Caco-2 (cell line): ENCODE data around the gene DMAP1. TPM values are rescaled to one million over a fixed set of nuclear protein-coding genes. Genes with fewer than 3 reads are reported as not detected.

Source experiments
- BruUV-seq: library from RNA; stranded (reverse); fragments of 400-500 nt; replicated peaks from 2 replicates; lab custom pipeline; 2021; lab: Mats Ljungman, UMichigan
- CTCF ChIA-PET: fragments of 300-600 bp; sonication (Branson Sonifier 250); formaldehyde crosslinking; loops from one replicate; lab custom pipeline; 2022; ENCODE audit warnings: antibody characterized with exemption; lab: Charles Lee
- POLR2A ChIA-PET: fragments of 300-600 bp; sonication (Branson Sonifier 250); formaldehyde crosslinking; loops from one replicate; lab custom pipeline; 2022; ENCODE audit warnings: antibody characterized with exemption; lab: Charles Lee
- DNase-seq, 2 experiments: peaks; one replicate each; pipeline versions ENCODE4 v3.0.0 to v3.0.0-alpha.2; 2020 to 2022
- H3K27me3 ChIP-seq: replicated peaks from 2 replicates; pipeline ENCODE4 v1.6.0; 2011; ENCODE audit warnings: low read length; ENCODE audit not compliant: control insufficient read depth, insufficient read depth
- H3K36me3 ChIP-seq: 2 replicates; pipeline ENCODE4 v1.5.1; 2011; ENCODE audit warnings: low read length; ENCODE audit not compliant: control insufficient read depth, insufficient read depth
- H3K4me1 ChIP-seq: fragments of 250-450 bp; sonication (Bioruptor Pico); 2 replicates; pipeline ENCODE4 v1.5.1; 2020; ENCODE audit warnings: mild to moderate bottlenecking
- H3K4me3 ChIP-seq: 2 replicates; pipeline ENCODE4 v1.5.1; 2011; ENCODE audit warnings: low read depth, mild to moderate bottlenecking, control low read depth, low read length
- H3K9me3 ChIP-seq: fragments of 250-450 bp; sonication (Bioruptor Pico); 2 replicates; pipeline ENCODE4 v1.5.1; 2020; ENCODE audit warnings: mild to moderate bottlenecking, moderate library complexity
- H3K27ac Mint-ChIP-seq: one replicate; pipeline ENCODE4 v1.8.0; 2022; ENCODE audit warnings: mixed read lengths; ENCODE audit not compliant: unreplicated experiment
- H3K27me3 Mint-ChIP-seq: one replicate; pipeline ENCODE4 v1.8.0; 2022; ENCODE audit warnings: mixed read lengths; ENCODE audit not compliant: insufficient read depth, unreplicated experiment
- H3K36me3 Mint-ChIP-seq: one replicate; pipeline ENCODE4 v1.8.0; 2022; ENCODE audit warnings: mild to moderate bottlenecking, mixed read lengths; ENCODE audit not compliant: insufficient read depth, unreplicated experiment
- H3K4me1 Mint-ChIP-seq: one replicate; pipeline ENCODE4 v1.8.0; 2022; ENCODE audit warnings: low read depth, mixed read lengths; ENCODE audit not compliant: unreplicated experiment
- H3K4me3 Mint-ChIP-seq: one replicate; pipeline ENCODE4 v1.8.0; 2022; ENCODE audit warnings: mild to moderate bottlenecking, moderate library complexity, mixed read lengths; ENCODE audit not compliant: unreplicated experiment
- H3K9me3 Mint-ChIP-seq: one replicate; pipeline ENCODE4 v1.8.0; 2022; ENCODE audit warnings: mixed read lengths; ENCODE audit not compliant: unreplicated experiment
- CTCF ChIP-seq, 2 experiments: fragments of 200-600 bp in 1 of 2; IDR thresholded peaks; 1 replicate in 1 of 2; 2 replicates in 1 of 2; pipeline versions ENCODE4 v1.5.1 to v1.8.0; 2011 to 2022; ENCODE audit warnings: antibody characterized with exemption in 1 of 2, control low read depth in 1 of 2, inconsistent platforms in 1 of 2, low read depth in 1 of 2, low read length in 1 of 2, mild to moderate bottlenecking in 1 of 2, moderate library complexity in 1 of 2; ENCODE audit not compliant: insufficient read depth in 1 of 2, severe bottlenecking in 1 of 2, unreplicated experiment in 1 of 2
- intact Hi-C: fragments of 100-400 bp; cut with micrococcal nuclease; formaldehyde crosslinking; loops from one replicate; pipeline ENCODE4 v1.10.0; 2022; ENCODE audit not compliant: unreplicated experiment
- total RNA-seq: library from RNA; stranded (reverse); gene quantifications from 2 replicates; pipeline ENCODE4 v1.2.3, GENCODE V29; 2022

Gene DMAP1
- total RNA-seq, 1 experiment from 2014 or later: 40.4 TPM

- Histone ChIP-seq H3K9me3 (no peaks in the 10 kb centered on the region), H3K4me3 (no peak overlapping the region), H3K36me3 (0 out of 2 replicates have a peak, but pooled peaks cover 1% of the 10 kb centered on the region), H3K27me3 (no peaks in the 10 kb centered on the region), H3K4me1 (no peaks in the 10 kb centered on the region)
- no TSS peak for BruUV-seq
- Mint-ChIP-seq H3K36me3 (no peaks in the 10 kb centered on the region), H3K4me1 (no peaks in the 10 kb centered on the region), H3K27me3 (no peaks in the 10 kb centered on the region), H3K9me3 (no peaks in the 10 kb centered on the region), H3K4me3 (no peak overlapping the region), H3K27ac (no peak overlapping the region)
- no peak for DNase-seq
- intact Hi-C loops: no loop called here
- POLR2A ChIA-PET: no interaction called here
- CTCF ChIA-PET: no interaction called here
- no peak for TF ChIP-seq CTCF (IDR thresholded peaks at IDR 0.05; ENCODE audit: insufficient read depth in 1 of 2, low read depth in 1 of 2, low read length in 1 of 2, severe bottlenecking in 1 of 2, unreplicated experiment in 1 of 2)
Measured at GRCh38 chr1:44239331-44239960, 26.2 kb downstream of the DMAP1 start.

GRCh38 chr1:44239961-44240371, 26.7 kb downstream of the DMAP1 start:
- intact Hi-C loops: no loop called here
- H3K4me1 ChIP-seq: no peaks in the 10 kb centered on the region
- no peak for TF ChIP-seq CTCF (IDR thresholded peaks at IDR 0.05; ENCODE audit: insufficient read depth in 1 of 2, low read depth in 1 of 2, low read length in 1 of 2, severe bottlenecking in 1 of 2, unreplicated experiment in 1 of 2)
- H3K4me3 Mint-ChIP-seq: no peak overlapping the region
- no peaks in the 10 kb centered on the region for H3K36me3 Mint-ChIP-seq
- CTCF ChIA-PET: no interaction called here
- no peaks in the 10 kb centered on the region for H3K27me3 ChIP-seq
- POLR2A ChIA-PET: no interaction called here
- H3K4me1 Mint-ChIP-seq: no peaks in the 10 kb centered on the region
- DNase-seq: no peak
- H3K27ac Mint-ChIP-seq: no peak overlapping the region
- no peaks in the 10 kb centered on the region for H3K27me3 Mint-ChIP-seq
- no peak overlapping the region for H3K4me3 ChIP-seq
- no peaks in the 10 kb centered on the region for H3K9me3 Mint-ChIP-seq
- H3K9me3 ChIP-seq: no peaks in the 10 kb centered on the region
- 0 out of 2 replicates have a peak, but pooled peaks cover 1% of the 10 kb centered on the region for H3K36me3 ChIP-seq
- no TSS peak for BruUV-seq

GRCh38 chr1:44240802-44241671, 27.8 kb downstream of the DMAP1 start:
- Histone ChIP-seq H3K36me3 (0 out of 2 replicates have a peak, but pooled peaks cover 1% of the 10 kb centered on the region), H3K4me3 (no peak overlapping the region), H3K4me1 (no peaks in the 10 kb centered on the region), H3K27me3 (no peaks in the 10 kb centered on the region), H3K9me3 (no peaks in the 10 kb centered on the region)
- no peaks in the 10 kb centered on the region for H3K4me1 Mint-ChIP-seq
- CTCF ChIA-PET: no interaction called here
- POLR2A ChIA-PET: no interaction called here
- peak overlapping the region; percentile 39 for H3K27ac Mint-ChIP-seq
- no peak for TF ChIP-seq CTCF (IDR thresholded peaks at IDR 0.05; ENCODE audit: insufficient read depth in 1 of 2, low read depth in 1 of 2, low read length in 1 of 2, severe bottlenecking in 1 of 2, unreplicated experiment in 1 of 2)
- H3K9me3 Mint-ChIP-seq: no peaks in the 10 kb centered on the region
- H3K4me3 Mint-ChIP-seq: no peak overlapping the region
- H3K27me3 Mint-ChIP-seq: no peaks in the 10 kb centered on the region
- intact Hi-C loops: no loop called here
- no TSS peak for BruUV-seq
- no peak for DNase-seq
- H3K36me3 Mint-ChIP-seq: no peaks in the 10 kb centered on the region
